PC-3 (cell line): Measurements from ENCODE around the gene GPR37L1.

Source experiments
- EZH2 ChIP-seq: fragments of 300-600 bp; sonication (generic); IDR thresholded peaks from one replicate; pipeline ENCODE4 v1.6.1; 2017; ENCODE audit warnings: antibody characterized with exemption, mild to moderate bottlenecking, low read length; ENCODE audit not compliant: unreplicated experiment
- EZH2phosphoT487 ChIP-seq: fragments of 300-600 bp; sonication (generic); IDR thresholded peaks from 2 replicates; pipeline ENCODE4 v1.6.1; 2018; ENCODE audit warnings: mild to moderate bottlenecking, antibody characterized with exemption, low read length, borderline replicate concordance
- TF ChIP-seq, protein P1 (sequence below): fragments of 300-600 bp; sonication (generic); conservative IDR thresholded peaks from 2 replicates; pipeline ENCODE4 v1.5.1; 2017; ENCODE audit warnings: antibody characterized with exemption, low read depth, mild to moderate bottlenecking, low read length

DNA sequence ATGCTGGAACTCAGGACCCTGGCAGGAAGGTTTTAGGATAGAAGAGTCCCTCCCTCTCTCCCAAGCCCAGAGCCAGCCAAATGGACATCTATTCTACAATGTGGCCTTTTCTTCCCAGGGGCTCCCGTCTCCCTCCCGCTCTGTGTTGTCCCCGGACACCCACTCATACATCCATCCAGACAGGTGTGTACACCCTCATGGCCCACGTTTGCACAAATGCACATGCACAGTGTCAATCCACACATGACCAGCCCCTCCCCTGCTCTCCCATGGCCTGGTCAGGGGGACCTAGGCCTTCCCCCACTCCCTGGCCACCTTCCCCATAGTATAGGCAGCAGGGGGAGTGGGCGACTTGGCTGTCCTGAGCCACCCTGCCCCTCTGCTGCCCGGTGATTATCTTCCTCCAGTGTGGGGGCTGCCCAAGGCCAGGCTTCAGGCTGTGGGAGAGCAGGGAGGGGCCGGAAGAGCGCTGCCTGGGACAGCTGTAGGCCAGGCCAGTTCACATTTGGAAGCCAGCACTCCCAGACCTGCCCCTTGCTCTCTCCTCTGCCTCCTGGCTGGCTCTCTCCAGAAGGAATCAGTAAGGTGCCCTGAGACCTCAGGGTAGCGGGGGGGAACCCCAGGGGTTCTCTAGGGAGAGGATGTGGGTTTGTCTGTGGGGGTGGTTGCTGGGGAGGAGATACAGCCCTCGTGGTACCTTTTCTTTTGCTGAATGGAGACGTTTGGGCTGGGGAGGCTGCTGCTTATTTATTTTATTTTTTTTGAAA lies 41.7 kb downstream of the GPR37L1 start:
- TF ChIP-seq, protein P1, sequence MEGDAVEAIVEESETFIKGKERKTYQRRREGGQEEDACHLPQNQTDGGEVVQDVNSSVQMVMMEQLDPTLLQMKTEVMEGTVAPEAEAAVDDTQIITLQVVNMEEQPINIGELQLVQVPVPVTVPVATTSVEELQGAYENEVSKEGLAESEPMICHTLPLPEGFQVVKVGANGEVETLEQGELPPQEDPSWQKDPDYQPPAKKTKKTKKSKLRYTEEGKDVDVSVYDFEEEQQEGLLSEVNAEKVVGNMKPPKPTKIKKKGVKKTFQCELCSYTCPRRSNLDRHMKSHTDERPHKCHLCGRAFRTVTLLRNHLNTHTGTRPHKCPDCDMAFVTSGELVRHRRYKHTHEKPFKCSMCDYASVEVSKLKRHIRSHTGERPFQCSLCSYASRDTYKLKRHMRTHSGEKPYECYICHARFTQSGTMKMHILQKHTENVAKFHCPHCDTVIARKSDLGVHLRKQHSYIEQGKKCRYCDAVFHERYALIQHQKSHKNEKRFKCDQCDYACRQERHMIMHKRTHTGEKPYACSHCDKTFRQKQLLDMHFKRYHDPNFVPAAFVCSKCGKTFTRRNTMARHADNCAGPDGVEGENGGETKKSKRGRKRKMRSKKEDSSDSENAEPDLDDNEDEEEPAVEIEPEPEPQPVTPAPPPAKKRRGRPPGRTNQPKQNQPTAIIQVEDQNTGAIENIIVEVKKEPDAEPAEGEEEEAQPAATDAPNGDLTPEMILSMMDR, result no peak
- TF ChIP-seq EZH2, result no peak
- TF ChIP-seq EZH2phosphoT487, result no peak
